Neural cell (in vitro differentiated cells): ENCODE data around the gene METRN. TPM values are rescaled to one million over a fixed set of nuclear protein-coding genes. Genes with fewer than 3 reads are reported as not detected.

ENCODE experiments used
- H2AFZ ChIP-seq: fragments of 200-600, 300-800 bp; sonication (generic), shearing (Covaris generic); 2 replicates; pipeline ENCODE4 v1.6.0; 2014; ENCODE audit warnings: low read depth, mild to moderate bottlenecking, antibody characterized with exemption, low read length, moderate library complexity
- H3F3A ChIP-seq: fragments of 200-600 bp; shearing (Covaris generic); 2 replicates; pipeline ENCODE4 v1.6.1; 2016; ENCODE audit warnings: mild to moderate bottlenecking, moderate library complexity, mixed read lengths, antibody characterized with exemption, low read length; ENCODE audit not compliant: insufficient read depth, poor library complexity, severe bottlenecking
- H3K27ac ChIP-seq: fragments of 200-600, 300-800 bp; sonication (generic), shearing (Covaris generic); 2 replicates; pipeline ENCODE4 v1.5.1; 2014; ENCODE audit warnings: mild to moderate bottlenecking, low read length, moderate library complexity
- H3K27me3 ChIP-seq: fragments of 300-800, 200-600 bp; sonication (generic), shearing (Covaris generic); 2 replicates; pipeline ENCODE4 v1.6.0; 2014; ENCODE audit warnings: mild to moderate bottlenecking, low read depth, low read length, moderate library complexity; ENCODE audit not compliant: insufficient read depth
- H3K36me3 ChIP-seq: fragments of 300-800, 200-600 bp; sonication (generic), shearing (Covaris generic); 2 replicates; pipeline ENCODE4 v1.5.1; 2014; ENCODE audit warnings: mild to moderate bottlenecking, antibody characterized with exemption, low read length, moderate library complexity; ENCODE audit not compliant: insufficient read depth
- H3K4me2 ChIP-seq: fragments of 300-800, 200-600 bp; sonication (generic), shearing (Covaris generic); 2 replicates; pipeline ENCODE4 v1.6.0; 2014; ENCODE audit warnings: mild to moderate bottlenecking, low read length
- H3K4me3 ChIP-seq: fragments of 300-800, 200-600 bp; sonication (generic), shearing (Covaris generic); 2 replicates; pipeline ENCODE4 v1.5.1; 2014; ENCODE audit warnings: mild to moderate bottlenecking, low read length, moderate library complexity
- H3K79me2 ChIP-seq: fragments of 200-600 bp; shearing (Covaris generic); replicated peaks from 2 replicates; pipeline ENCODE4 v1.6.0; 2014; ENCODE audit warnings: mild to moderate bottlenecking, low read length, moderate library complexity; ENCODE audit not compliant: insufficient read depth
- H3K9ac ChIP-seq: fragments of 300-800, 200-600 bp; sonication (generic), shearing (Covaris generic); 2 replicates; pipeline ENCODE4 v1.6.1; 2016; ENCODE audit warnings: mild to moderate bottlenecking, low read length, mixed read lengths
- H3K9me2 ChIP-seq: fragments of 200-600 bp; shearing (Covaris generic); 2 replicates; pipeline ENCODE4 v1.6.1; 2016; ENCODE audit warnings: mild to moderate bottlenecking, low read length, mixed read lengths; ENCODE audit not compliant: insufficient read depth
- H3K9me3 ChIP-seq: fragments of 200-600, 300-800 bp; sonication (generic), shearing (Covaris generic); 2 replicates; pipeline ENCODE4 v1.6.1; 2016; ENCODE audit warnings: mild to moderate bottlenecking, mixed run types, low read length, moderate library complexity, mixed read lengths
- H4K20me1 ChIP-seq: fragments of 200-600 bp; shearing (Covaris generic); 2 replicates; pipeline ENCODE4 v1.6.1; 2016; ENCODE audit warnings: mild to moderate bottlenecking, mixed run types; ENCODE audit not compliant: insufficient read depth
- CTCF ChIP-seq: fragments of 450-650 bp; IDR thresholded peaks from 2 replicates; pipeline ENCODE4 v1.5.1; 2014; ENCODE audit warnings: antibody characterized with exemption, mild to moderate bottlenecking, moderate library complexity; ENCODE audit not compliant: poor library complexity, severe bottlenecking
- MXI1 ChIP-seq: fragments of 450-650 bp; conservative IDR thresholded peaks from 2 replicates; pipeline ENCODE4 v1.6.1; 2014; ENCODE audit warnings: antibody characterized with exemption, mild to moderate bottlenecking; ENCODE audit not compliant: poor library complexity, severe bottlenecking
- POLR2AphosphoS5 ChIP-seq: IDR thresholded peaks from 2 replicates; pipeline ENCODE4 v1.6.1; 2012
- RAD21 ChIP-seq: fragments of 450-650 bp; conservative IDR thresholded peaks from 2 replicates; pipeline ENCODE4 v1.6.1; 2014; ENCODE audit warnings: antibody characterized with exemption, mild to moderate bottlenecking, moderate library complexity
- REST ChIP-seq: IDR thresholded peaks from 2 replicates; pipeline ENCODE4 v1.6.1; 2012; ENCODE audit warnings: borderline replicate concordance
- SMC3 ChIP-seq: fragments of 450-650 bp; conservative IDR thresholded peaks from 2 replicates; pipeline ENCODE4 v1.6.1; 2014; ENCODE audit warnings: antibody characterized with exemption, mild to moderate bottlenecking, moderate library complexity; ENCODE audit not compliant: poor library complexity
- polyA plus RNA-seq: library from polyadenylated mRNA; depleted of rRNA; stranded (reverse); fragments of >200 nt; gene quantifications from 2 replicates; pipeline ENCODE4 v1.2.3, GENCODE V29; 2014

METRN gene
- polyA plus RNA-seq, 1 donor from 2014 or later: 37.6 TPM

DNA sequence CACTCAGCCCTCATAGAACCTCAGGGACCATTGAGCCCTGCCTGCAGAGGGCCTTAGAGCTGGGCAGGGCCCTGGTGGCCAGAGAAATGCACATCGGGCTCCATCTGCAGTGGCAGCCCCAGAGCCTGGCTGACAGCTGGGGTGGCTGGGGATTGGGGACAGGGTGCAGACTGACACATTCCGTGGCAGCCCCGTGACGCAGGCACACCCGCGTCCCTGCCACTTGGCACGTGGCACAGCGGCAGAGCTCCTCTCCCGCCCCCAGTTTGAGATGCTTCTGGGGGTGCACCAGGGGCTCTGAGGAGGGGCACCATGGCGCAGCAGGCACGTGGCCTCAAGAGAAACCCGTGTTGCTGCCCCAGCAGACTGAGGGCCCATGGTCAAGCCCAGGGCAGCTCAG is 11.5 kb upstream of the METRN start:
- no peak for TF ChIP-seq SMC3
- Histone ChIP-seq H3K9me3 (no peaks in the 10 kb centered on the region), H4K20me1 (peaks cover 50% of the 10 kb centered on the region), H3K4me2 (no peak overlapping the region), H3K79me2 (peaks cover 43% of the 10 kb centered on the region), H3K9ac (no peak overlapping the region), H3K9me2 (no peaks in the 10 kb centered on the region), H2AFZ (no peak overlapping the region), H3K27me3 (peaks cover 31% of the 10 kb centered on the region), H3K4me3 (peak overlapping the region; percentile 96), H3F3A (no peaks in the 10 kb centered on the region), H3K27ac (no peak overlapping the region), H3K36me3 (no peaks in the 10 kb centered on the region)

DNA sequence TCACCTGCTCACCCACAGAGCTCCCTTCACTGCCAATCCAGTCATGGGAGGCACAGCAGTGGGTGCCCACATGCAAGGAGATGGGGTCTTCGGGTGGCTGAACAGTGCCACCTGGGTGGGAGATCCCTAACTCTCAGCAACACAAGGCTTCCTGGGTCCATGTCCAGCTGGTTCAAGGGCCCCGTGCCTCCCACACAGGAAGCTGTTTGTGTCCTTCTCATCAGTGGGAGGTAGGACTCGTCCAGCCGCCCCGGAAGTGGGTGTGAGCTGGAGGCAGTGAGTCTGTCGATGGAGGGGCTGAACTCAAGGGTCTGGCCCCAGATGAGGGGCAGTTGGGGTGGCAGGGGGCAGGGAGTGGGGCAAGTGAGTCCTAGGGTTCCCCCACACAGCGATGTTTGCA is 10.9 kb upstream of the METRN start:
- Histone ChIP-seq H3K9ac (peak overlapping the region; percentile 89), H3F3A (no peaks in the 10 kb centered on the region), H3K9me3 (no peaks in the 10 kb centered on the region), H4K20me1 (peaks cover 49% of the 10 kb centered on the region), H3K27me3 (peaks cover 31% of the 10 kb centered on the region), H3K4me3 (peak overlapping the region; percentile 96), H2AFZ (no peak overlapping the region), H3K79me2 (peaks cover 43% of the 10 kb centered on the region), H3K4me2 (peak overlapping the region; percentile 87), H3K27ac (no peak overlapping the region), H3K9me2 (no peaks in the 10 kb centered on the region), H3K36me3 (no peaks in the 10 kb centered on the region)
- TF ChIP-seq SMC3 (no peak), CTCF (no peak), REST (no peak), MXI1 (no peak), RAD21 (no peak), POLR2AphosphoS5 (no peak)

GRCh38 chr16:704552-705380 is 10.2 kb upstream of the METRN start:
- Histone ChIP-seq H3K4me3 (peak overlapping the region; percentile 96), H3K27me3 (peaks cover 26% of the 10 kb centered on the region), H3K4me2 (peak overlapping the region; percentile 87)

More at GRCh38 chr16:704552-705380, 10.2 kb upstream of the METRN start:
- Histone ChIP-seq H3K9me2 (no peaks in the 10 kb centered on the region), H4K20me1 (peaks cover 45% of the 10 kb centered on the region), H2AFZ (no peak overlapping the region), H3K9me3 (no peaks in the 10 kb centered on the region), H3K27ac (peak overlapping the region; percentile 34), H3K9ac (peak overlapping the region; percentile 89), H3K36me3 (no peaks in the 10 kb centered on the region), H3K79me2 (peaks cover 43% of the 10 kb centered on the region), H3F3A (no peaks in the 10 kb centered on the region)
- TF ChIP-seq CTCF: peak; percentile 13
- TF ChIP-seq REST: no peak
